A549 (cell line): ENCODE results near the gene SOX5. TPM values are rescaled to one million over a fixed set of nuclear protein-coding genes. Genes with fewer than 3 reads are reported as not detected.
A peak's percentile ranks its signal among the peaks of the same experiment; 100 is the strongest.

ENCODE experiments used
- ATAC-seq, 2 experiments: fragments of 200-7000 bp in 1 of 2; fragments of >200 bp in 1 of 2; cut with Nextera tagmentation in 1 of 2; cut with Tn5 transposase in 1 of 2; 3 replicates each; pipeline versions ENCODE4 v1.8.0 to v1.9.1; 2018 to 2020; ENCODE audit warnings: mild to moderate bottlenecking in 1 of 2, moderate library complexity in 1 of 2
- CTCF ChIA-PET: fragments of 300-600 bp; sonication (Branson Sonifier 250); formaldehyde crosslinking; extraction: SDS; loops from one replicate; lab custom pipeline; 2021; ENCODE audit warnings: antibody characterized with exemption, inconsistent platforms; lab: Yijun Ruan, JAX
- POLR2A ChIA-PET: fragments of 350-600 bp; formaldehyde crosslinking; extraction: SDS; loops from one replicate; lab custom pipeline; 2021; ENCODE audit warnings: antibody characterized with exemption, inconsistent platforms; lab: Yijun Ruan, JAX
- DNase-seq, 2 experiments: peaks; one replicate each; pipeline versions ENCODE4 v3.0.0 to v3.0.0-alpha.2; 2011 to 2016; ENCODE audit warnings: low read depth in 1 of 2, low spot score in 1 of 2
- FAIRE-seq: peaks from 2 replicates; lab custom pipeline; 2011; peaks lifted over from hg19 to GRCh38; lab: Jason Lieb, UNC
- H3K27ac ChIP-seq, 2 experiments: fragments of >200 bp; sonication (Bioruptor Twin); formaldehyde crosslinking; 3 replicates each; pipeline ENCODE4 v1.5.1; 2016 to 2017
- H3K4me1 ChIP-seq: fragments of >200 bp; sonication (Bioruptor Twin); formaldehyde crosslinking; 3 replicates; pipeline ENCODE4 v1.6.1; 2016
- H3K4me2 ChIP-seq: fragments of >200 bp; sonication (Bioruptor Twin); formaldehyde crosslinking; 3 replicates; pipeline ENCODE4 v1.6.1; 2016
- H3K4me3 ChIP-seq: fragments of >200 bp; sonication (Bioruptor Twin); formaldehyde crosslinking; 3 replicates; pipeline ENCODE4 v1.5.1; 2016
- H3K9me3 ChIP-seq: fragments of >200 bp; sonication (Bioruptor Twin); formaldehyde crosslinking; 3 replicates; pipeline ENCODE4 v1.6.1; 2016
- BHLHE40 ChIP-seq: IDR thresholded peaks from 2 replicates; pipeline ENCODE4 v1.6.1; 2012; ENCODE audit warnings: low read depth, low read length, inconsistent platforms
- CBX8 ChIP-seq: fragments of 200-600 bp; sonication (generic); IDR thresholded peaks from 2 replicates; pipeline ENCODE4 v1.6.1; 2016
- CHD2 ChIP-seq: fragments of 150-350 bp; IDR thresholded peaks from 2 replicates; pipeline ENCODE4 v1.6.1; 2014; ENCODE audit warnings: low read length; ENCODE audit not compliant: partially characterized antibody
- CHD4 ChIP-seq: fragments of 200-600 bp; sonication (generic); IDR thresholded peaks from 2 replicates; pipeline ENCODE4 v1.6.1; 2016; ENCODE audit warnings: antibody characterized with exemption, mild to moderate bottlenecking, borderline replicate concordance
- EHF ChIP-seq: fragments of 250-450 bp; sonication (Bioruptor Pico); IDR thresholded peaks from 2 replicates; pipeline ENCODE4 v1.5.0; 2020; ENCODE audit warnings: mild to moderate bottlenecking
- FOSB ChIP-seq: fragments of 250-450 bp; sonication (Bioruptor Pico); IDR thresholded peaks from 2 replicates; pipeline ENCODE4 v1.5.0; 2020; ENCODE audit warnings: mild to moderate bottlenecking, moderate library complexity
- FOSL2 ChIP-seq, 2 experiments: fragments of 450-650 bp in 1 of 2; fragments of >200 bp in 1 of 2; sonication (Bioruptor Twin) in 1 of 2; formaldehyde crosslinking; IDR thresholded peaks; 2 replicates each; pipeline versions ENCODE4 v1.5.0 to v1.6.1; 2016 to 2020; ENCODE audit warnings: mild to moderate bottlenecking in 1 of 2, moderate library complexity in 1 of 2
- HOXA7 ChIP-seq: fragments of 250-450 bp; sonication (Bioruptor Pico); IDR thresholded peaks from 2 replicates; pipeline ENCODE4 v1.5.0; 2020; ENCODE audit warnings: mild to moderate bottlenecking, moderate library complexity
- HOXB13 ChIP-seq: fragments of 250-450 bp; sonication (Bioruptor Pico); IDR thresholded peaks from 2 replicates; pipeline ENCODE4 v1.5.0; 2020; ENCODE audit warnings: low read depth, mild to moderate bottlenecking, moderate library complexity
- JUNB ChIP-seq: fragments of >200 bp; sonication (Bioruptor Twin); formaldehyde crosslinking; IDR thresholded peaks from 2 replicates; pipeline ENCODE4 v1.6.1; 2016
- KDM1A ChIP-seq: fragments of 200-600 bp; sonication (generic); IDR thresholded peaks from 2 replicates; pipeline ENCODE4 v1.6.1; 2016; ENCODE audit warnings: low read depth, mild to moderate bottlenecking
- MAFK ChIP-seq: fragments of 450-650 bp; IDR thresholded peaks from 2 replicates; pipeline ENCODE4 v1.6.1; 2014; ENCODE audit not compliant: partially characterized antibody
- MAZ ChIP-seq: fragments of 150-350 bp; IDR thresholded peaks from 2 replicates; pipeline ENCODE4 v1.6.1; 2014; ENCODE audit warnings: antibody characterized with exemption, low read depth, low read length, borderline replicate concordance
- NFE2L2 ChIP-seq: fragments of 150-350 bp; conservative IDR thresholded peaks from 2 replicates; pipeline ENCODE4 v1.6.1; 2014; ENCODE audit warnings: low read length
- NR3C1 ChIP-seq: fragments of >200 bp; sonication (Bioruptor Twin); formaldehyde crosslinking; IDR thresholded peaks from 3 replicates; pipeline ENCODE4 v1.6.1; 2017
- POLR2A ChIP-seq: IDR thresholded peaks from 2 replicates; pipeline ENCODE4 v1.6.1; 2012; ENCODE audit warnings: mild to moderate bottlenecking, low read length
- RARB ChIP-seq: fragments of 250-450 bp; sonication (Bioruptor Pico); IDR thresholded peaks from 2 replicates; pipeline ENCODE4 v1.8.0; 2021; ENCODE audit warnings: mild to moderate bottlenecking, moderate library complexity
- RFX5 ChIP-seq: fragments of 450-650 bp; IDR thresholded peaks from 2 replicates; pipeline ENCODE4 v1.7.1; 2014; ENCODE audit warnings: antibody characterized with exemption, mild to moderate bottlenecking, moderate library complexity
- SREBF2 ChIP-seq: fragments of 450-650 bp; IDR thresholded peaks from 2 replicates; pipeline ENCODE4 v1.6.1; 2014; ENCODE audit warnings: mild to moderate bottlenecking, moderate library complexity
- TP53 ChIP-seq: fragments of 250-450 bp; sonication (Bioruptor Pico); IDR thresholded peaks from 2 replicates; pipeline ENCODE4 v1.5.0; 2021; ENCODE audit warnings: mild to moderate bottlenecking, moderate library complexity
- ZFP36 ChIP-seq: fragments of 450-650 bp; IDR thresholded peaks from 2 replicates; pipeline ENCODE4 v1.6.1; 2014; ENCODE audit warnings: borderline replicate concordance; ENCODE audit not compliant: partially characterized antibody
- ZNF302 ChIP-seq: fragments of 250-450 bp; sonication (Bioruptor Pico); IDR thresholded peaks from 2 replicates; pipeline ENCODE4 v1.9.0; 2021; ENCODE audit warnings: inconsistent platforms, mild to moderate bottlenecking, moderate library complexity
- WGBS: methylation state at CpG from one replicate; pipeline ENCODE4 v1.1.6; 2017; ENCODE audit errors: missing lambda C conversion rate; 5-methylcytosine and 5-hydroxymethylcytosine counted together
- polyA plus RNA-seq, 4 experiments: library from polyadenylated mRNA; depleted of rRNA in 3 of 4; stranded (reverse); fragments of >200 nt; fragmentation: RNase III in 1 of 4; extraction: RNeasy Plus Mini Kit Qiagen cat#74134 plus additional on column Dnase treatment in 1 of 4; gene quantifications; 2 replicates in 3 of 4; 3 replicates in 1 of 4; pipeline ENCODE4 v1.2.3, GENCODE V29; 2011 to 2017
- TF ChIP-seq, protein P1 (sequence below): IDR thresholded peaks from 2 replicates; pipeline ENCODE4 v1.6.1; 2012
- TF ChIP-seq, protein P2 (sequence below): fragments of 150-350 bp; IDR thresholded peaks from 2 replicates; pipeline ENCODE4 v1.6.1; 2014; ENCODE audit warnings: low read depth, mild to moderate bottlenecking, low read length
- TF ChIP-seq, protein P3 (sequence below): fragments of 250-450 bp; sonication (Bioruptor Pico); IDR thresholded peaks from 2 replicates; pipeline ENCODE4 v1.5.0; 2020; ENCODE audit warnings: low read depth, mild to moderate bottlenecking, moderate library complexity
- TF ChIP-seq, protein P4 (sequence below): fragments of >200 bp; sonication (Bioruptor Twin); formaldehyde crosslinking; IDR thresholded peaks from 3 replicates; pipeline ENCODE4 v1.6.1; 2016
- TF ChIP-seq, protein P5 (sequence below): IDR thresholded peaks from 2 replicates; pipeline ENCODE4 v1.6.1; 2012; ENCODE audit warnings: low read depth, borderline replicate concordance

The SOX5 gene
- polyA plus RNA-seq, 2 of the 4 experiments (the other 2 are of a cell fraction), result not detected

DNA sequence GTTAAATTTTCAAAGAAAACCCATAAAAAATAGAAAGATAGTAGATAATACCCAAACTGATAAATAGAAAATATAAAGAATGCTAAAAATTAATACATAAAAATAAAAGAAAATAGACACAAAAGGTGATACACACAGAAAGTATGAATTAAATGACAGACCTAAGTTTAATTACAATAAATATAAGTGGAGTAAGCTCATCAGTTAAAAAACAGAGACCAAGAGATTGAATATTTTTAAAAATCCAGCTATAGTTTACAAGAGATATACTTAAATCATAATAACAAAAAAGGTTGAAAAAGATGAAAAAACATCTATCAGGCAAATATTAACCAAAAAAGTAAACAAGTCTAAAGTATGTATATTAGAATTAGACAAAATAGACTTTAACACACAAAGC lies 268.2 kb downstream of the SOX5 start:
- no peak for ATAC-seq
- no peak overlapping the region for H3K4me3 ChIP-seq
- no peak overlapping the region for H3K27ac ChIP-seq
- peaks cover 3% of the 10 kb centered on the region; the same call in 2 of the 3 replicates for H3K9me3 ChIP-seq
- TF ChIP-seq RFX5, result no peak
- no peak for TF ChIP-seq KDM1A
- TF ChIP-seq, protein P1, sequence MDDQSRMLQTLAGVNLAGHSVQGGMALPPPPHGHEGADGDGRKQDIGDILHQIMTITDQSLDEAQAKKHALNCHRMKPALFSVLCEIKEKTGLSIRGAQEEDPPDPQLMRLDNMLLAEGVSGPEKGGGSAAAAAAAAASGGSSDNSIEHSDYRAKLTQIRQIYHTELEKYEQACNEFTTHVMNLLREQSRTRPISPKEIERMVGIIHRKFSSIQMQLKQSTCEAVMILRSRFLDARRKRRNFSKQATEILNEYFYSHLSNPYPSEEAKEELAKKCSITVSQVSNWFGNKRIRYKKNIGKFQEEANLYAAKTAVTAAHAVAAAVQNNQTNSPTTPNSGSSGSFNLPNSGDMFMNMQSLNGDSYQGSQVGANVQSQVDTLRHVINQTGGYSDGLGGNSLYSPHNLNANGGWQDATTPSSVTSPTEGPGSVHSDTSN, result no peak
- TF ChIP-seq NFE2L2, result no peak
- TF ChIP-seq ZFP36, result no peak
- no peak for TF ChIP-seq HOXB13
- TF ChIP-seq, protein P2, sequence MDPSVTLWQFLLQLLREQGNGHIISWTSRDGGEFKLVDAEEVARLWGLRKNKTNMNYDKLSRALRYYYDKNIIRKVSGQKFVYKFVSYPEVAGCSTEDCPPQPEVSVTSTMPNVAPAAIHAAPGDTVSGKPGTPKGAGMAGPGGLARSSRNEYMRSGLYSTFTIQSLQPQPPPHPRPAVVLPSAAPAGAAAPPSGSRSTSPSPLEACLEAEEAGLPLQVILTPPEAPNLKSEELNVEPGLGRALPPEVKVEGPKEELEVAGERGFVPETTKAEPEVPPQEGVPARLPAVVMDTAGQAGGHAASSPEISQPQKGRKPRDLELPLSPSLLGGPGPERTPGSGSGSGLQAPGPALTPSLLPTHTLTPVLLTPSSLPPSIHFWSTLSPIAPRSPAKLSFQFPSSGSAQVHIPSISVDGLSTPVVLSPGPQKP, result no peak
- TF ChIP-seq, protein P3, sequence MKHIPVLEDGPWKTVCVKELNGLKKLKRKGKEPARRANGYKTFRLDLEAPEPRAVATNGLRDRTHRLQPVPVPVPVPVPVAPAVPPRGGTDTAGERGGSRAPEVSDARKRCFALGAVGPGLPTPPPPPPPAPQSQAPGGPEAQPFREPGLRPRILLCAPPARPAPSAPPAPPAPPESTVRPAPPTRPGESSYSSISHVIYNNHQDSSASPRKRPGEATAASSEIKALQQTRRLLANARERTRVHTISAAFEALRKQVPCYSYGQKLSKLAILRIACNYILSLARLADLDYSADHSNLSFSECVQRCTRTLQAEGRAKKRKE (CRISPR knock-in tag), result no peak
- FAIRE-seq, result no peak
- ChIA-PET CTCF (interaction anchor here (1.0 kb wide), 1 partner anchor 41 kb away, joined by 4 read pairs; no protein-coding TSS in a partner anchor), POLR2A (no interaction called here)
- no peak overlapping the region for H3K4me2 ChIP-seq
- H3K4me1 ChIP-seq, result no peaks in the 10 kb centered on the region
- no peak for DNase-seq

DNA sequence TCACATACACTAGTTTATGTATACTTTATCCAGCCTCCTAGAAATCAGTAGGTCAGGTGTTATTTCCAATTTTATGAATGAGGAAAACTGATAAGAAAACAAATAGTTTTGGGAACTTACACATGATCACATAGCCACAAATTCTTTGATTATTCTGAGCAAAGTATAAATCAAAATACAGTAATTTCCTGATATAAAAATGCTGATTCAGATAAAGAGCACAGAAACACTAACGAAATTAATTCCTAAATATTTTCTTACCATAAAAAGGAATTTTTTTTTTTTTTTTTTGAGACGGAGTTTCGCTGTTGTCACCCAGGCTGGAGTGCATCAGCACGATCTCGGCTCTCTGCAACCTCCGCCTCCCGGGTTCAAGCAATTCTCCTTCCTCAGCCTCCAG lies 275.4 kb downstream of the SOX5 start:
- ChIA-PET POLR2A (no interaction called here), CTCF (no interaction called here)
- DNase-seq (no peak), FAIRE-seq (no peak), ATAC-seq (no peak)
- no peak overlapping the region for H3K4me2 ChIP-seq
- no peaks in the 10 kb centered on the region for H3K4me1 ChIP-seq
- no peaks in the 10 kb centered on the region; the same call in 2 of the 3 replicates for H3K9me3 ChIP-seq
- H3K27ac ChIP-seq, result no peak overlapping the region
- TF ChIP-seq CHD2, result no peak
- no peak for TF ChIP-seq MAZ
- no peak for TF ChIP-seq ZNF302 (CRISPR knock-in tag)
- TF ChIP-seq TP53 (CRISPR knock-in tag), result no peak
- TF ChIP-seq, protein P4, sequence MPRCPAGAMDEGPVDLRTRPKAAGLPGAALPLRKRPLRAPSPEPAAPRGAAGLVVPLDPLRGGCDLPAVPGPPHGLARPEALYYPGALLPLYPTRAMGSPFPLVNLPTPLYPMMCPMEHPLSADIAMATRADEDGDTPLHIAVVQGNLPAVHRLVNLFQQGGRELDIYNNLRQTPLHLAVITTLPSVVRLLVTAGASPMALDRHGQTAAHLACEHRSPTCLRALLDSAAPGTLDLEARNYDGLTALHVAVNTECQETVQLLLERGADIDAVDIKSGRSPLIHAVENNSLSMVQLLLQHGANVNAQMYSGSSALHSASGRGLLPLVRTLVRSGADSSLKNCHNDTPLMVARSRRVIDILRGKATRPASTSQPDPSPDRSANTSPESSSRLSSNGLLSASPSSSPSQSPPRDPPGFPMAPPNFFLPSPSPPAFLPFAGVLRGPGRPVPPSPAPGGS, result no peak
- no peak for TF ChIP-seq RARB (CRISPR knock-in tag)
- peak; percentile 62 for TF ChIP-seq MAFK
- no peak for TF ChIP-seq CHD4
- no peak for TF ChIP-seq EHF (CRISPR knock-in tag)
- no peak overlapping the region for H3K4me3 ChIP-seq
- 19% methylated on average over 7 of the region's 7 CpGs for WGBS

DNA sequence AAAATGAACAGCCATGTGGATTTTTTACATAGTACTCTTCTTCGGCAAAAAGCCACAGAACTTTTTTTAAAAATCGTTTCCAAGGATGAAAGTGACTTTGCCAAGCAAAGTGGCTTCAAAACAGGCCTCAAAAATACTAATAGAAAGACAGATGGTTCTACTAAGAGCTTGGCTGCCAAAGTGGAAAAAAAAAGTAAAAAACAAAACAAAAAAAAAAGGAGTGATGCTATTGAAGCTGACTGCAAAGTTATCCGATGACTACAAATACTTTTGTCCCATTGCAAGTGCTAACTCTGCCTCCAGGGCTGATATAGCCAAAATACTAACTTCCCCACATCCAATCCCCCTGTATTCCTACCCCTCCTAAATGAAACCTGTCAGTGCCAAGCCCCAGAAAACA lies 277.6 kb downstream of the SOX5 start:
- no peak overlapping the region for H3K4me3 ChIP-seq
- TF ChIP-seq NR3C1, result no peak
- no peak for TF ChIP-seq POLR2A
- no peak for TF ChIP-seq SREBF2
- TF ChIP-seq, protein P4, result no peak
- TF ChIP-seq BHLHE40, result no peak
- no peak for TF ChIP-seq CBX8
- TF ChIP-seq JUNB, result no peak
- no peak for TF ChIP-seq HOXA7
- no peak for TF ChIP-seq FOSL2 (IDR thresholded peaks at IDR 0.05)
- TF ChIP-seq FOSL2 (CRISPR knock-in tag; IDR thresholded peaks at IDR 0.05), result no peak
- TF ChIP-seq, protein P5, sequence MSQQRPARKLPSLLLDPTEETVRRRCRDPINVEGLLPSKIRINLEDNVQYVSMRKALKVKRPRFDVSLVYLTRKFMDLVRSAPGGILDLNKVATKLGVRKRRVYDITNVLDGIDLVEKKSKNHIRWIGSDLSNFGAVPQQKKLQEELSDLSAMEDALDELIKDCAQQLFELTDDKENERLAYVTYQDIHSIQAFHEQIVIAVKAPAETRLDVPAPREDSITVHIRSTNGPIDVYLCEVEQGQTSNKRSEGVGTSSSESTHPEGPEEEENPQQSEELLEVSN, result no peak
- TF ChIP-seq FOSB (CRISPR knock-in tag), result no peak
- no peak for TF ChIP-seq RARB (CRISPR knock-in tag)
- TF ChIP-seq NFE2L2, result no peak
- TF ChIP-seq, all 56 proteins: peak for 0
- Histone ChIP-seq H3K4me1 (no peaks in the 10 kb centered on the region), H3K9me3 (no peaks in the 10 kb centered on the region; the same call in 2 of the 3 replicates), H3K27ac (no peak overlapping the region), H3K4me2 (no peak overlapping the region)
- no peak for FAIRE-seq
- no peak for ATAC-seq
- CTCF ChIA-PET, result no interaction called here
- DNase-seq, result no peak
- 8% methylated on average over 3 of the region's 3 CpGs for WGBS
- POLR2A ChIA-PET, result no interaction called here
